DND-41 (cell line): ENCODE data around the gene TNFAIP2.

Experiments used
- CTCF ChIP-seq: IDR thresholded peaks from 2 replicates; pipeline ENCODE4 v1.5.1; 2012; ENCODE audit warnings: borderline replicate concordance, low read length, moderate library complexity, mild to moderate bottlenecking; ENCODE audit not compliant: poor library complexity, severe bottlenecking; ENCODE audit errors: extremely low read depth
- EZH2 ChIP-seq: IDR thresholded peaks from 3 replicates; pipeline ENCODE4 v1.6.1; 2012; ENCODE audit warnings: borderline replicate concordance, low read depth, mild to moderate bottlenecking, moderate library complexity, low read length, inconsistent platforms; ENCODE audit not compliant: severe bottlenecking

GRCh38 chr14:103169954-103170353 is 46.7 kb downstream of the TNFAIP2 start:
- TF ChIP-seq CTCF (no peak), EZH2 (no peak)
